SK-N-SH treated with all-trans-retinoic acid at 6 μM for 48 hours (cell line): ENCODE data around the gene TMEM163.

Experiments
- PATZ1 ChIP-seq: fragments of 250-450 bp; sonication (Bioruptor Pico); IDR thresholded peaks from 2 replicates; pipeline ENCODE4 v1.8.0; 2020; ENCODE audit warnings: mild to moderate bottlenecking, moderate library complexity, borderline replicate concordance
- RARB ChIP-seq: fragments of 250-450 bp; sonication (Bioruptor Pico); IDR thresholded peaks from 2 replicates; pipeline ENCODE4 v1.8.0; 2021; ENCODE audit warnings: mild to moderate bottlenecking, moderate library complexity
- ZC3H10 ChIP-seq: fragments of 250-450 bp; sonication (Bioruptor Pico); IDR thresholded peaks from 2 replicates; pipeline ENCODE4 v1.5.1; 2021; ENCODE audit warnings: mild to moderate bottlenecking, moderate library complexity

- TF ChIP-seq PATZ1 (CRISPR knock-in tag): no peak
- no peak for TF ChIP-seq RARB (CRISPR knock-in tag)
- TF ChIP-seq ZC3H10: no peak
Measured at GRCh38 chr2:134694411-134694810, 24.4 kb downstream of the TMEM163 start.
